Activated CD8-positive, alpha-beta T cell treated with anti-CD3 and anti-CD28 coated beads for 36 hours (primary cell): ENCODE measurements around the gene IFT88. TPM values are rescaled to one million over a fixed set of nuclear protein-coding genes. Genes with fewer than 3 reads are reported as not detected.

Experiments used
- ATAC-seq: fragments of 200-7000 bp; cut with Tn5 transposase; one replicate; pipeline ENCODE4 v1.10.0; 2021; ENCODE audit warnings: mild to moderate bottlenecking, moderate library complexity
- CTCF ChIA-PET: fragments of 350-600 bp; sonication (Branson Sonifier 250); formaldehyde crosslinking; loops from one replicate; lab custom pipeline; 2021; ENCODE audit warnings: antibody characterized with exemption; lab: Charles Lee
- POLR2A ChIA-PET: fragments of 350-600 bp; sonication (Branson Sonifier 250); formaldehyde crosslinking; loops from one replicate; lab custom pipeline; 2021; ENCODE audit warnings: antibody characterized with exemption; lab: Charles Lee
- DNase-seq: peaks from one replicate; pipeline ENCODE4 v3.0.0-alpha.2; 2020
- H3K27ac Mint-ChIP-seq: one replicate; pipeline ENCODE4 v1.8.0; 2021; ENCODE audit warnings: mild to moderate bottlenecking, mixed read lengths
- H3K27me3 Mint-ChIP-seq: one replicate; pipeline ENCODE4 v1.8.0; 2021; ENCODE audit warnings: mixed read lengths
- H3K36me3 Mint-ChIP-seq: one replicate; pipeline ENCODE4 v1.8.0; 2021; ENCODE audit warnings: low read depth, mixed read lengths
- H3K4me1 Mint-ChIP-seq: one replicate; pipeline ENCODE4 v1.8.0; 2021; ENCODE audit warnings: low read depth, mixed read lengths
- H3K4me3 Mint-ChIP-seq: one replicate; pipeline ENCODE4 v1.8.0; 2021; ENCODE audit warnings: mild to moderate bottlenecking, moderate library complexity, mixed read lengths
- H3K9me3 Mint-ChIP-seq: one replicate; pipeline ENCODE4 v1.8.0; 2021; ENCODE audit warnings: mixed read lengths
- intact Hi-C: fragments of 100-400 bp; cut with micrococcal nuclease; formaldehyde crosslinking; loops from one replicate; pipeline ENCODE4 v1.10.0; 2022
- total RNA-seq, 2 experiments: library from RNA; stranded (reverse); gene quantifications; one replicate each; pipeline ENCODE4 v1.2.3, GENCODE V29; 2021
- TF ChIP-seq, protein P1 (sequence below): fragments of 200-600 bp; IDR thresholded peaks from one replicate; pipeline ENCODE4 v1.8.0; 2022; ENCODE audit warnings: antibody characterized with exemption, mild to moderate bottlenecking

Gene IFT88
- total RNA-seq, 2 experiments from 2014 or later: 2.2 to 2.5 TPM

DNA sequence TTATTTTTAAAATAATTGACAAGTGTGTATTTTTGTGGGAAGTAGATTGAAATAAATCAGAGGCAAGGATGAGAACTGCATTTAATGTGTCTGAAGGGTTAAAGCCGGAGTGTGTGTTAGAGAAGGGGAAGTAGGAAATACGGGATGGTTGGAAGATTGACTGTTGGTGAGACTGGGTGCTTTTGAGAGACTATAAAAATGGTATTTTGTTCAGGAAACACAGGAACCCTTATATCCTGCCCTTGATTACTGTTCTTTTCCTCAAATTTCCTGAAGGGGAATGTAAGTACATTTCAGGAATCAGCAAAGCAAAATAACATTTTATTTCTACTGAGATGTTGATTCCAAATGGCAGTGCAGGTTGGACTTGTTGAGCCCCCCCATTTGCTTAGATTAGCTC is 15.1 kb downstream of the IFT88 start:
- no peaks in the 10 kb centered on the region for H3K27me3 Mint-ChIP-seq
- intact Hi-C loops: no loop called here
- H3K9me3 Mint-ChIP-seq: peaks cover 9% of the 10 kb centered on the region
- ChIA-PET CTCF (interaction anchor here (1.0 kb wide), 1 partner anchor 10 kb away, joined by 3 read pairs; no protein-coding TSS in a partner anchor), POLR2A (no interaction called here)
- no peaks in the 10 kb centered on the region for H3K4me1 Mint-ChIP-seq
- H3K36me3 Mint-ChIP-seq: peaks cover 34% of the 10 kb centered on the region
- DNase-seq: no peak
- ATAC-seq: no peak
- no peak overlapping the region for H3K4me3 Mint-ChIP-seq
- no peak overlapping the region for H3K27ac Mint-ChIP-seq
- TF ChIP-seq, protein P1, sequence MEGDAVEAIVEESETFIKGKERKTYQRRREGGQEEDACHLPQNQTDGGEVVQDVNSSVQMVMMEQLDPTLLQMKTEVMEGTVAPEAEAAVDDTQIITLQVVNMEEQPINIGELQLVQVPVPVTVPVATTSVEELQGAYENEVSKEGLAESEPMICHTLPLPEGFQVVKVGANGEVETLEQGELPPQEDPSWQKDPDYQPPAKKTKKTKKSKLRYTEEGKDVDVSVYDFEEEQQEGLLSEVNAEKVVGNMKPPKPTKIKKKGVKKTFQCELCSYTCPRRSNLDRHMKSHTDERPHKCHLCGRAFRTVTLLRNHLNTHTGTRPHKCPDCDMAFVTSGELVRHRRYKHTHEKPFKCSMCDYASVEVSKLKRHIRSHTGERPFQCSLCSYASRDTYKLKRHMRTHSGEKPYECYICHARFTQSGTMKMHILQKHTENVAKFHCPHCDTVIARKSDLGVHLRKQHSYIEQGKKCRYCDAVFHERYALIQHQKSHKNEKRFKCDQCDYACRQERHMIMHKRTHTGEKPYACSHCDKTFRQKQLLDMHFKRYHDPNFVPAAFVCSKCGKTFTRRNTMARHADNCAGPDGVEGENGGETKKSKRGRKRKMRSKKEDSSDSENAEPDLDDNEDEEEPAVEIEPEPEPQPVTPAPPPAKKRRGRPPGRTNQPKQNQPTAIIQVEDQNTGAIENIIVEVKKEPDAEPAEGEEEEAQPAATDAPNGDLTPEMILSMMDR: no peak

GRCh38 chr13:20583803-20584293 is 16.9 kb downstream of the IFT88 start:
- intact Hi-C loops: no loop called here
- Mint-ChIP-seq H3K9me3 (peaks cover 7% of the 10 kb centered on the region), H3K4me1 (no peaks in the 10 kb centered on the region), H3K27me3 (no peaks in the 10 kb centered on the region), H3K4me3 (no peak overlapping the region), H3K27ac (no peak overlapping the region), H3K36me3 (peaks cover 23% of the 10 kb centered on the region)
- ChIA-PET CTCF (interaction anchor here (1.3 kb wide), 1 partner anchor 89 kb away, joined by 3 read pairs; no protein-coding TSS in a partner anchor), POLR2A (no interaction called here)
- TF ChIP-seq, protein P1: no peak
- ATAC-seq (no peak), DNase-seq (no peak)

DNA sequence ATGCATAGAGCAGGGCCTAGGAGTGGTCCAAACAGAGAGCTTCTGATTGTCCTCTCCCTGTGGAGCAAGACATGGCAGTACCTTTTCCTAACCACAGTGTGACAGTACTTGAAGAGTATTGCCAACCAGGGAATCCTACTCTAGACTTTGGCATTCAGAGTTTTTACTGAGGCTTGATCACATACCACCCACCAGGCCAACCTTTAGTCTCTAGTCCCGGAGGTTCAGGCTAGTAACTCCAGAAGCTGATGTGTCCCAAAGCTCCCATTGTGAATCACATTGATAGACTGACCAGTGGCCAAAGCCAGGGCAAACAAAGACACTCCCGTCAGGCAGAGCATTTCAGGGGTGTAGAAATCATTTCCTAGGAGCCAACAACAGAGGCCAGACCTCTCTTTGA is 18.4 kb downstream of the IFT88 start:
- Mint-ChIP-seq H3K4me3 (no peak overlapping the region), H3K4me1 (no peaks in the 10 kb centered on the region), H3K27me3 (no peaks in the 10 kb centered on the region), H3K9me3 (peaks cover 7% of the 10 kb centered on the region), H3K27ac (no peak overlapping the region), H3K36me3 (peaks cover 23% of the 10 kb centered on the region)
- ATAC-seq (no peak), DNase-seq (no peak)
- ChIA-PET POLR2A (interaction anchor here (0.8 kb wide), 1 partner anchor 18 kb away, joined by 3 read pairs; no protein-coding TSS in a partner anchor), CTCF (interaction anchor here (0.6 to 1.5 kb wide), 4 partner anchors 64 to 246 kb away, joined by 3 read pairs; no protein-coding TSS in a partner anchor)
- intact Hi-C loops: no loop called here
- TF ChIP-seq, protein P1: no peak

DNA sequence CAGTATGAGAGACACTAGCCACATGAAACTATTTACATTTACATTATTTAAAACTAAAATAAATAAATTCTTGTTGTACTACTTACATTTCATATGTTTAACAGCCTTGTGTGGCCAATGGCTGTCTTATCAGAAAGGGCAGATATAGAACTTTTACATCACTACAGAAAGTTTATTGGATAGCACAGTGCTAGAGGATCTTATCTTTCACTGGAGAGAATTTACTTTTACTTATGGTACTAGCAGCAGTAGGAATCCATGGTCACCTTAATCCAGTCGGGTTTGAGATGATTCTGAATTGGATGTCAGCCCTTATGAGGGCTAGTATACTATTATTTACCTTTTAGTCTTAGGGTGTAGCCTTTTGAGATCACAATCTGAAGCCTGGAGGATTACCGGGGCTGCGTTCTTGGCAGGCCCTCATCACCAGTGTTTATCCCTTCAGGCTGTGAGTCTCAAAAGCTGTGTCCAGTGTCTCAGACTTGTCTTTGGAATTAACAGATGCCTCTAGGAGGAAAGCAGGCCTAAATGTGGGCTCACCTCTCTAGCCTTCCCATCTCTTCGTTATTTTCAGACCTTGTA is 21.7 kb downstream of the IFT88 start:
- TF ChIP-seq, protein P1: no peak
- intact Hi-C loops: no loop called here
- no peak overlapping the region for H3K4me3 Mint-ChIP-seq
- ChIA-PET POLR2A (no interaction called here), CTCF (no interaction called here)
- peaks cover 6% of the 10 kb centered on the region for H3K9me3 Mint-ChIP-seq
- H3K4me1 Mint-ChIP-seq: no peaks in the 10 kb centered on the region
- DNase-seq (no peak), ATAC-seq (no peak)
- no peaks in the 10 kb centered on the region for H3K27me3 Mint-ChIP-seq
- no peak overlapping the region for H3K27ac Mint-ChIP-seq
- H3K36me3 Mint-ChIP-seq: peaks cover 11% of the 10 kb centered on the region

DNA sequence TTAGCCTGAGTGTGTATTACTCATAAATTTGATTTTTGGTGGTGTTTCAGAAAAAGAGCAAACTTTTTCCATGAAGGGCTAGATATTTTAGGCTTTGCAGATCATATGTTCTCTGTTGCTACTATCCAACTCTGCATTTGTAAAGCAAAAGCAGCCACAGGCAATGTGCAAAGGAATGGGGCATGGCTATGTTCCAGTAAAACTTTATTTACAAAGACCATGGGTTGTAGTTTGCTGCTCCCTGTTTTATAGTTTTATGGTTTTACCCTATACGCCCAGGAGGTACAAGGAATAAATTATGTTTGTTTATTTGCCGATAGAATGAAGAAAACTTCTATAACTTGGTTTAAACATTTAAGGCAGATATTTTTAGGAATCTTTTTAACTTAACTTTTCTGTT is 23.6 kb downstream of the IFT88 start:
- DNase-seq (no peak), ATAC-seq (no peak)
- Mint-ChIP-seq H3K27ac (no peak overlapping the region), H3K27me3 (no peaks in the 10 kb centered on the region), H3K36me3 (peaks cover 2% of the 10 kb centered on the region), H3K4me3 (no peak overlapping the region), H3K4me1 (no peaks in the 10 kb centered on the region), H3K9me3 (no peaks in the 10 kb centered on the region)
- TF ChIP-seq, protein P1: no peak
- CTCF ChIA-PET: no interaction called here
- intact Hi-C loops: no loop called here
- POLR2A ChIA-PET: no interaction called here
